SJSA1 (cell line): ENCODE measurements around the gene MT1M. TPM values are rescaled to one million over a fixed set of nuclear protein-coding genes. Genes with fewer than 3 reads are reported as not detected.
A peak's percentile ranks its signal among the peaks of the same experiment; 100 is the strongest.

Experiments used
- DNase-seq, 2 experiments: peaks; one replicate each; pipeline ENCODE4 v3.0.0-alpha.2; 2015 to 2020; ENCODE audit warnings: low spot score in 2 of 2, low read depth in 1 of 2
- H3K27ac ChIP-seq: fragments of 250-450 bp; sonication (Bioruptor Pico); 2 replicates; pipeline ENCODE4 v1.5.1; 2020; ENCODE audit warnings: mild to moderate bottlenecking, moderate library complexity
- H3K27me3 ChIP-seq: fragments of 250-450 bp; sonication (Bioruptor Pico); replicated peaks from 2 replicates; pipeline ENCODE4 v1.5.1; 2020; ENCODE audit warnings: mild to moderate bottlenecking, moderate library complexity
- H3K36me3 ChIP-seq: fragments of 250-450 bp; sonication (Bioruptor Pico); 2 replicates; pipeline ENCODE4 v1.5.1; 2020; ENCODE audit warnings: mild to moderate bottlenecking
- H3K4me1 ChIP-seq: fragments of 250-450 bp; sonication (Bioruptor Pico); replicated peaks from 2 replicates; pipeline ENCODE4 v1.6.1; 2021; ENCODE audit warnings: mild to moderate bottlenecking
- H3K4me3 ChIP-seq: fragments of 250-450 bp; sonication (Bioruptor Pico); 2 replicates; pipeline ENCODE4 v1.5.1; 2020; ENCODE audit warnings: mild to moderate bottlenecking
- H3K9me3 ChIP-seq: fragments of 250-450 bp; sonication (Bioruptor Pico); replicated peaks from 2 replicates; pipeline ENCODE4 v1.5.1; 2020; ENCODE audit warnings: mild to moderate bottlenecking
- total RNA-seq: library from RNA; depleted of rRNA; stranded (reverse); fragments of >200 nt; shearing (Covaris generic); gene quantifications from 2 replicates; pipeline ENCODE4 v1.2.3, GENCODE V29; 2014

Gene MT1M
- total RNA-seq, 1 experiment from 2014 or later, result 0.74 TPM

- H3K27ac ChIP-seq, result no peak overlapping the region
- no peak for DNase-seq
Measured at GRCh38 chr16:56604966-56605365, 27.5 kb upstream of the MT1M start.

GRCh38 chr16:56605475-56605874 lies 27.0 kb upstream of the MT1M start:
- no peak for DNase-seq
- no peaks in the 10 kb centered on the region for H3K27me3 ChIP-seq
- no peaks in the 10 kb centered on the region for H3K9me3 ChIP-seq
- H3K4me1 ChIP-seq, result peaks cover 37% of the 10 kb centered on the region
- H3K4me3 ChIP-seq, result no peak overlapping the region
- H3K27ac ChIP-seq, result peak overlapping the region; percentile 92
- no peaks in the 10 kb centered on the region for H3K36me3 ChIP-seq

More at GRCh38 chr16:56604966-56605365, 27.5 kb upstream of the MT1M start:
- Histone ChIP-seq H3K9me3 (no peaks in the 10 kb centered on the region), H3K27me3 (no peaks in the 10 kb centered on the region), H3K4me1 (peaks cover 31% of the 10 kb centered on the region), H3K4me3 (no peak overlapping the region), H3K36me3 (no peaks in the 10 kb centered on the region)

GRCh38 chr16:56606071-56606475 lies 26.4 kb upstream of the MT1M start:
- peaks cover 43% of the 10 kb centered on the region for H3K4me1 ChIP-seq
- peak overlapping the region; percentile 92 for H3K27ac ChIP-seq
- H3K27me3 ChIP-seq, result no peaks in the 10 kb centered on the region
- DNase-seq, result peak; percentile 71 to 83
- no peaks in the 10 kb centered on the region for H3K9me3 ChIP-seq
- H3K36me3 ChIP-seq, result no peaks in the 10 kb centered on the region
- peak overlapping the region; percentile 1; the same call in 1 of the 2 replicates for H3K4me3 ChIP-seq

GRCh38 chr16:56606476-56607108 lies 25.9 kb upstream of the MT1M start:
- Histone ChIP-seq H3K4me1 (peaks cover 48% of the 10 kb centered on the region), H3K36me3 (no peaks in the 10 kb centered on the region), H3K9me3 (no peaks in the 10 kb centered on the region), H3K27ac (peak overlapping the region; percentile 92), H3K4me3 (peak overlapping the region; percentile 1), H3K27me3 (no peaks in the 10 kb centered on the region)
- no peak for DNase-seq

GRCh38 chr16:56607109-56607618 lies 25.3 kb upstream of the MT1M start:
- DNase-seq, result peak; percentile 96 to 97
- Histone ChIP-seq H3K4me3 (peak overlapping the region; percentile 1), H3K4me1 (peaks cover 52% of the 10 kb centered on the region), H3K9me3 (no peaks in the 10 kb centered on the region), H3K27me3 (no peaks in the 10 kb centered on the region), H3K27ac (peak overlapping the region; percentile 92), H3K36me3 (no peaks in the 10 kb centered on the region)

GRCh38 chr16:56607675-56608042 lies 24.8 kb upstream of the MT1M start:
- peak overlapping the region; percentile 47 for H3K4me3 ChIP-seq
- DNase-seq, result no peak
- H3K27me3 ChIP-seq, result no peaks in the 10 kb centered on the region
- peaks cover 57% of the 10 kb centered on the region for H3K4me1 ChIP-seq
- H3K9me3 ChIP-seq, result no peaks in the 10 kb centered on the region
- no peaks in the 10 kb centered on the region for H3K36me3 ChIP-seq
- H3K27ac ChIP-seq, result peak overlapping the region; percentile 92

GRCh38 chr16:56608043-56608875 lies 24.2 kb upstream of the MT1M start, which contains the start of gene MT2A:
Gene MT2A, plus strand, starts transcription at chr16:56608584. Its CDS starts 72 bp downstream, at chr16:56608656.
- peak; percentile 90 to 96 for DNase-seq
- peaks cover 63% of the 10 kb centered on the region for H3K4me1 ChIP-seq

GRCh38 chr16:56608876-56609462 lies 23.5 kb upstream of the MT1M start:
- no peaks in the 10 kb centered on the region for H3K36me3 ChIP-seq
- peak overlapping the region; percentile 47 for H3K4me3 ChIP-seq
- peaks cover 70% of the 10 kb centered on the region for H3K4me1 ChIP-seq
- H3K9me3 ChIP-seq, result no peaks in the 10 kb centered on the region
- H3K27ac ChIP-seq, result peak overlapping the region; percentile 96
- DNase-seq, result no peak
- H3K27me3 ChIP-seq, result no peaks in the 10 kb centered on the region

More at GRCh38 chr16:56608043-56608875, 24.2 kb upstream of the MT1M start, which contains the start of gene MT2A:
- Histone ChIP-seq H3K27me3 (no peaks in the 10 kb centered on the region), H3K9me3 (no peaks in the 10 kb centered on the region), H3K36me3 (no peaks in the 10 kb centered on the region), H3K4me3 (peak within 1 kb of the TSS; percentile 47), H3K27ac (peak within 1 kb of the TSS; percentile 96)

GRCh38 chr16:56609463-56609921 lies 23.0 kb upstream of the MT1M start:
- peaks cover 75% of the 10 kb centered on the region for H3K4me1 ChIP-seq
- peak overlapping the region; percentile 47 for H3K4me3 ChIP-seq
- no peaks in the 10 kb centered on the region for H3K27me3 ChIP-seq
- peak overlapping the region; percentile 96 for H3K27ac ChIP-seq
- no peaks in the 10 kb centered on the region for H3K9me3 ChIP-seq
- DNase-seq, result peak; percentile 78 to 92
- H3K36me3 ChIP-seq, result no peaks in the 10 kb centered on the region

GRCh38 chr16:56610017-56610608 lies 22.3 kb upstream of the MT1M start:
- H3K4me1 ChIP-seq, result peaks cover 82% of the 10 kb centered on the region
- no peaks in the 10 kb centered on the region for H3K27me3 ChIP-seq
- H3K27ac ChIP-seq, result peak overlapping the region; percentile 96

GRCh38 chr16:56610609-56611111 lies 21.8 kb upstream of the MT1M start:
- H3K27me3 ChIP-seq, result no peaks in the 10 kb centered on the region
- no peak for DNase-seq
- peak overlapping the region; percentile 96 for H3K27ac ChIP-seq
- H3K4me3 ChIP-seq, result peak overlapping the region; percentile 47
- H3K4me1 ChIP-seq, result peaks cover 81% of the 10 kb centered on the region
- no peaks in the 10 kb centered on the region for H3K36me3 ChIP-seq
- H3K9me3 ChIP-seq, result no peaks in the 10 kb centered on the region

More at GRCh38 chr16:56610017-56610608, 22.3 kb upstream of the MT1M start:
- Histone ChIP-seq H3K36me3 (no peaks in the 10 kb centered on the region), H3K9me3 (no peaks in the 10 kb centered on the region), H3K4me3 (peak overlapping the region; percentile 47)
- DNase-seq, result peak; percentile 73 to 82

- H3K4me1 ChIP-seq, result peaks cover 74% of the 10 kb centered on the region
- no peak overlapping the region for H3K4me3 ChIP-seq
- H3K36me3 ChIP-seq, result no peaks in the 10 kb centered on the region
- H3K27ac ChIP-seq, result peak overlapping the region; percentile 96
- DNase-seq, result peak in 1 of 2 experiments; percentile 37
- H3K9me3 ChIP-seq, result no peaks in the 10 kb centered on the region
- no peaks in the 10 kb centered on the region for H3K27me3 ChIP-seq
Measured at GRCh38 chr16:56611281-56611833, 21.1 kb upstream of the MT1M start.

- no peaks in the 10 kb centered on the region for H3K36me3 ChIP-seq
- 0 out of 2 replicates have a peak overlapping the region, but pooled peaks have one; percentile 1 for H3K4me3 ChIP-seq
- H3K9me3 ChIP-seq, result no peaks in the 10 kb centered on the region
- H3K27ac ChIP-seq, result peak overlapping the region; percentile 60
- no peak for DNase-seq
- H3K27me3 ChIP-seq, result no peaks in the 10 kb centered on the region
- H3K4me1 ChIP-seq, result peaks cover 55% of the 10 kb centered on the region
Measured at GRCh38 chr16:56613706-56614105, 18.8 kb upstream of the MT1M start.
